Stimulated activated CD4-positive, alpha-beta T cell treated with anti-CD3 and anti-CD28 coated beads, Interleukin-1b, Interleukin-23, amount 100 ng/mL, for 1 hour (primary cell): Measurements from ENCODE around the gene TANGO6.

Experiments used
- DNase-seq, 2 donors: peaks; one replicate each; pipeline ENCODE4 v3.0.0-alpha.2; 2020; ENCODE audit warnings: low read depth in 2 of 2

The TANGO6 gene

DNA sequence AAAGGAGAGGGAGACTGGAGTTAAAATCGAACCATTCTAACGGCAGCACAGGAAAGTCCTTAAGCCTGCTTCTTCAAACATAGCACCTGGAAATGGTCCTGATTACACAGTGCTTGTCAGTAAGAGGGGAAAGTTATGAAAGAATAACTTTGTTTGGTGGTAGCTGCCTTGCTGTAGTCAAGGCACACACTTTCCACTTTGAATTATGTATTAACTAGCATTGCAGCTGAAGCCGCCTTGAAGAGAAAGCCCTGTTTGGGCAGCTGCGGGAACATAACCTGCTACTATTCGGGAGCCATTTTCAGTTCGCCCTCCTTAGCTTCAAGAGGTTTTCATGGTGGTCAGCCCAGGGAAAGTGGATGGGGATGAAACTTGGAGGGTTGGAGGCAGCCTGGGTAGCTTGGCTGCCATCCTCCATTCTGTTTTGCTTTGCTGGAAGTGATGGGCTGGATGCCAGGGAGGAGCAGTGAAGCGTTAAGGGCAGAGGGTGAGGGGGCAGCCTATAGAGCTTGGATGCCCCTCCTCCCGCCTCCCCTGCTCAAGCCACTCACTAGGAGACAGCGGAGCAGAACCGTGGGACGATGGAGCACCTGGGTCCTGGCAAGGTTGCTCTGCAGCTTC lies 256.9 kb downstream of the TANGO6 start:
- DNase-seq: no peak

DNA sequence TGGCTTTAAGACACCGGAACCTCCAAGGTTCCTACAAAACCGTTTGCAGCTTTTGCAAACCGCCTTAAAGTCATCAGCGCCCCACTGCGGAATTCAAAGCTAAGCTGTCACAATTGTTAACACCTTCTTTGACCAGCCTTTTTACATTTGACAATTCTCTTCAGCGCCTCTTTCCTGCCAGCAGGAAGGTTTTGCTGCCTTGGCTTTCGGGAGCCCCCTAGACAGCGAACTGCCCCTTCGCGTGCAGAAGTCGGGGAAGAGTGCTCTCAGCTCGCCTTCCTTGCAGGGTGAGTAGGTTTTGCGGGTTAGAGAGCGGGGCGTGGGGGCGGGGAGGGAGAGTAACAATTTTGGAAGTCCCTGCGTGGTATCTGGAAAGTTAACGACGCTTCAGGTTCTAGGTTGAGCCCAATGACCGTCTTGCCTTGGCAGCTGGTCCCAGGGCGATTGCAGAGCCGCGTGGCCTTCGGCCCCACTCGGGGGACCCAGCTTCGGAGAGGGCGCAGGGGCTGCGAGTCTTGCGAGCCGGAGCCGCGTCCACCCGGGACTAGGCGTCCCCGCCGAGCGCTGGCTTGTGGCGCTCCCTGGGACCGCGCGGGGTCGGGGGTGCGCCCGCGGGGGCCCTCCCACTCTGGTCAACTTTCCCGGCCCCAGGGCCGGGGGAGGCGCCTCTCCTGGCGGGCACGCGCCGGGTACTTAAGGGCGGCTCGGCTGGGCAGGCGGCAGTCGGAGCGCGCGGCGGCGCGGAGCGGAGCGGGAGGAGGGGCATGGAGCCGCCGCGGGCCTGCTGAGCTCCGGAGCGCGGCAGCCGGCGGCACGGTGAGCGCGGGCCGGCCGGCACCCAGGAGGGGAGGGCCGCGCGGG lies 262.4 kb downstream of the TANGO6 start, which contains the start of gene HAS3:
Gene HAS3, plus strand, starts transcription at position 153 of the 861 bp plus-strand sequence. CDS start 3,743 bp downstream, outside the sequence.
- no peak for DNase-seq

GRCh38 chr16:69106491-69107315 lies 263.4 kb downstream of the TANGO6 start:
- no peak for DNase-seq

DNA sequence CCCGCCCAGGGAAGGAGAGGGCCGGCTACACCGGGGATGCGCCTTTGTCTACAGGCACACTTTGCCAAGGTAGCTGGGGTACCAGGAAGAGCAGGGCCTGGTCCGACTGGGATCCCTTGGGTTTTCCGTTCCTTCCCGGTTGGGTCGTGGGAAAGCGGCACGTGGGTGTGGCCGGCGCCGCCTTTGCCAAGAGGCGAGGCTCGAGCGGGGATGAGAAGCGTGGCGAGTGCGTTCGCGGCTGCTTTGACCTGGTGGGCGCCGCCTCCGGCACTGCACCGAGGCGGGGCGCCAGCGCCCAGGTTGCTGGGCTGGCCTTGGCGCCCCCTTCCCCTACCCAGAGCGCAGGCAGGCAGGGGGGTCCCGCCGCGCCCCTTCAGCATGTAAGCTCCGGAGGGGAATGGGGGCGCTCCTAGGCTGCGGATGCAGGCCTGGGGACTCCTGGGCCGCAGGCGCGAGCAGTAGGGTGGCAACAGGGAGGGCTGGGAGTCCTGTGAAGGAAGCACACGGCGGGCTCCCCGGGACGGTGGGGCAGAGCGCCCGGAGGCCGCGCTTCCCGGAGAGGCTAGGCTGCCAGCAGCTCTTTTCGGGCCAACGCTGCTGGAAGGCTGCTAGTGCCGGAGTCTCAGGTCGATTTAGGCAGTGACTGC lies 264.1 kb downstream of the TANGO6 start:
- DNase-seq: no peak

GRCh38 chr16:69108064-69108904 lies 265.0 kb downstream of the TANGO6 start:
- no peak for DNase-seq

DNA sequence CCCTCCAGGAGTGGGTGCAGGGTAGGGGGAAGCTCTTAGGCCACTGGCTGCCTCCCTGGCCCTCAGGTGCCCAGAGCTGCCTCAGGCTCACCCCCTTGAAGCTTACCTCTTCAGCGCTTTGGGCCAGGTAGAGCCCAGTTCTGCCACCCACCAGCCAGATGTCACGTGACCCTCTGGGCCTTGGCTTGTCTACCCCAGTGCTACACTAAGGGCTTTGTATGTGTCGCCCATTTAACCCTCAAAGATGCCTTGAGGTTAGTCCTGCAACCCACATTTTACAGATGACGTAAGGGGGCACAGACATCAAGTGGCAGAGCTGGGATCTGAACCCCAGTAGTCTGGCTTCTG lies 265.5 kb downstream of the TANGO6 start:
- no peak for DNase-seq

- DNase-seq: no peak
Observed at GRCh38 chr16:69109486-69110270, 266.3 kb downstream of the TANGO6 start.

GRCh38 chr16:69110406-69110805 lies 267.1 kb downstream of the TANGO6 start:
- DNase-seq: no peak

DNA sequence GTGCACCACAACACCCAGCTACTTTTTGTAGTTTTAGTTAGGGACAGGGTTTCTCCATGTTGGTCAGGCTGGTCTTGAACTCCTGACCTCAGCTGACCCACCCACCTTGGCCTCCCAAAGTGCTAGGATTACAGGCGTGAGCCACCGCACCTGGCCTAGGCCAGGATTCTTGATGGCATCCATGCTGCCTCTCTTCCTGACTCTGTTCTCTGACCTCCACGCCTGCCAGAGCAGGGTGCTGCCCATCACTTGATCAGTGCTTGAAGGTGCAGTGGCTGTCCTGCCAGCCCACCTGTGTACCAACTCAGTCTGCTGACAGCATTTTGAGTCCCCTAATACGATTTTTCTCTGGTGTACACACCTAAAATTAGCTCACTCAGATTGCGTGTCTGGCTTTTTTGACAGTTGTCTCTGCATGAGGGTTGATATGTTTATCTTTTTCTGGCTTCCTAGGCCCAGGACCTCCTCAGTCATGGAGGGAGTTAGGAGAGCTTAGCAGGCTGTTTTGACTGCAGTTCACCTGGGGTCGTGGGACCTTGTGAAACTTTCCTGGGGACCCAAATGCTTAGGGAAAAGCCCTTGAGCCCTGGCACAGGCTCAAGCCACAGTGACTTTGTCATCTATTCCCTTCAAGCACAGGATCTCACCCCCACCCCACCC lies 268.0 kb downstream of the TANGO6 start:
- no peak for DNase-seq

GRCh38 chr16:69111876-69112230 lies 268.5 kb downstream of the TANGO6 start:
- DNase-seq: no peak

DNA sequence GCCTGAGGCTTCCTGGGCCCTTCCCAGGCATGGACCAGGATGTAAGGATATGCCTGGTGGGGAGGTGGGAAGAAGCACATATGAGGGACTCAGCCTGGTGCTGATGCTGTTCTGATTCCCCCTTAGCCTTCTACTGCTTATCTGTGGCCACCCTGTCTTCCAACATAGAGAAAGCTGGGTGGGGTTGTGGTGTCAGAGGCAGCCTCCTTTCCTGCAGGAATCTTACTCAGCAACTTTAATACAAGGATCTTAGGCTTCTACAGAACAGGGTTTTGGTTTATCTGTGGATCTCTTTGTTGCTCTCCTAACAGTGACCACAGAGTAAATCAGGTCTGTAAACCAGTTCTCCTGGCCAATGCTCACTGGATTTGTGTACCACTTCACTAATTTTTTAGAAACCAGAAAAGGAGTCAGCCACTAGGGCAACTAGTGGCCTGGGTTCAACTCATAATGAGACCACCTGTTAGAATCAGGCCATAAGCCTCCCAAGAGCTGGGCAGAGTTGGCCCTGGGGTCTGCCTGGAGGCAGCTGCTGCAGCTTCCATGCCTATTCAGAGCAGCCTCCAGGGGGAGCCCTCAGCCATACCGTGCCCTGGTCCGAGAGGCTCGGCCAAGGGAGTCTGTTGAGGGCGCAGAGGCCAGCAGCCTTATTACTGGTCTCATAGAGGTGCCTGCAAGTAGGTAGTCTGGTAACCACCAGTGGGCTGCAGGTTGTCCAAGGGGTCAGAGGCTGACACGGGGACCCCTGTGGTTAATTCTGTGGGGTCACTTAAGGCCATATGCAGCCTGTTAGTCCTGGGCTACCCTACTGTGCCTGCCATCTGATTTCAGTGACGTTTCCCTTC lies 269.2 kb downstream of the TANGO6 start:
- peak in 1 of 2 donors; percentile 21 for DNase-seq

DNA sequence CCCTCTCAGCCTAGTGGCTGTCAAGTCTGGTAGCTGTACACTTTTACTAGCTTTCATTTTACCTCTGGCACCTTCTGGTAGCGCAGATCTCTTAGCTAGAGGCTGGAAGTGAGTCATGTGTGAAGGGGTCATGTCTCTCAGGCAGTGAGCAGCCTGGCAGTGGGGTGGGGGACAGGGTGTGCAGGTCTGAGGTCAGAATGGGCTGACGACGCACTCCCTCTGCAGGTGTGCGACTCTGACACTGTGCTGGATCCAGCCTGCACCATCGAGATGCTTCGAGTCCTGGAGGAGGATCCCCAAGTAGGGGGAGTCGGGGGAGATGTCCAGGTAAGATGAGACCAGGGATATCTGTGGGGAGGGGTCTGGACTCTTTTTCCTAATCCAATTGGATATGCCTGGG lies 269.9 kb downstream of the TANGO6 start:
- no peak for DNase-seq

GRCh38 chr16:69114346-69114975 lies 271.1 kb downstream of the TANGO6 start:
- DNase-seq: no peak

- DNase-seq: no peak
Observed at GRCh38 chr16:69114976-69115355, 271.6 kb downstream of the TANGO6 start.

DNA sequence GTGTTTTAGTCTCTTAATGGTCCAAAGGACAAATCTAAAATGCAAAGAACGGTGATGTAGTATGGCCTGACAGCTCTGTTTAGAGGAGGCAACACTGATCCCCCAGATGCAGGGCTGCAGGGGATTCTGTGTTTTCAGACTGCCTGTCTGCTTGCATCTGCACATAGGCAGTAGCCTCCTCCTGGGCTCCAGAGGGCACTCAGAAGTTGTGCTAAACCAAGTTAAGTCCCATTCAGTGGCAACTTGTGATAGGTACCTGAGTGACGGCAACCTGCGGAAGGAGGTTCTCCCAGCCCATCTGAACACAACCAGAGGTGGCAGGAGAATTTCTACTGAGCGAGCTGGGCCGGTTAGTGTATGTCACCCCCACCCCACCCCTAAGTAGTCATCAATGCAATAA lies 272.0 kb downstream of the TANGO6 start:
- no peak for DNase-seq

GRCh38 chr16:69115837-69116236 lies 272.5 kb downstream of the TANGO6 start:
- no peak for DNase-seq

DNA sequence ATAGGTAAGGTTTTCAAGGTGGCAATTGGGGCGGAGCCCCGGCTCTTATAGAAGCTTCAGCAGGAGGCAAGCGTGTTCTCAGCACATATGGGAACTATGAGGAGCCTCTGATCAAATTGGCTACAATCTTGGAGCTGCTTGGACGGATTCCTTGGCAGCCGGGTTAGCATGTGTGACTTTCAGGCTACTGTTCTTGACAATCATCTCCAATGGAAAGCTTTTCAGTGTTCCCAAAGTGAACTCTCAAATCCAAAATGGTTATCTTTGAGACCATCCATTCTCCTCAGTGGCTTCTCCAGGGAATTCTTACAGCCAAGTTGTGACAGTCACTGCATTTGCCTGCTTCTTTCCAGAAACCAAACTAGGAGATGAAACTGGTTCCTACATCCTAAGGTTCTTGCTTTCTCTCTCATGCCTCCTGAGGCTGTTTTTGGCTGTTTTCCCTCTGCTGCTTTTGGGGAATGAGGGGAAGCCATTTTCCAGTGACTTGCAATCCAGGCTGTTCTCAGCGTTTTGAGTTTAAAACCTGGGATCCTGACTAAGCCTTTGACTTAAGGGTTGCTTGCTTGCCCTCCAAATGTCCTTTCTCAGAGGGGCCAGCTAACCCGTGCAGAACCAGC lies 273.0 kb downstream of the TANGO6 start:
- DNase-seq: no peak

GRCh38 chr16:69116906-69117305 lies 273.6 kb downstream of the TANGO6 start:
- no peak for DNase-seq
